ENCODE data around the gene RABL6. TPM values are rescaled to one million over a fixed set of nuclear protein-coding genes. Genes with fewer than 3 reads are reported as not detected.

Gene RABL6
- total RNA-seq, 2 donors from 2014 or later: 48.4 to 61.7 TPM

GRCh38 chr9:136860529-136860928 is 52.8 kb downstream of the RABL6 start:
- Histone ChIP-seq H3K27ac (no peak overlapping the region), H3K27me3 (no peaks in the 10 kb centered on the region), H3K4me1 (peaks cover 0 to 30% of the 10 kb centered on the region in 2 donors), H3K36me3 (peaks cover 35% of the 10 kb centered on the region), H3K9me3 (no peaks in the 10 kb centered on the region), H3K4me3 (no peak overlapping the region)
- DNase-seq (ENCODE audit: low spot score): no peak
- no peak for TF ChIP-seq CTCF (IDR thresholded peaks at IDR 0.05)

GRCh38 chr9:136860933-136861873 is 53.5 kb downstream of the RABL6 start:
- TF ChIP-seq CTCF (IDR thresholded peaks at IDR 0.05): no peak
- no peaks in the 10 kb centered on the region for H3K9me3 ChIP-seq
- no peak overlapping the region for H3K27ac ChIP-seq
- H3K27me3 ChIP-seq: no peaks in the 10 kb centered on the region
- peaks cover 35% of the 10 kb centered on the region for H3K36me3 ChIP-seq
- H3K4me3 ChIP-seq: no peak overlapping the region
- H3K4me1 ChIP-seq: peaks cover 0 to 32% of the 10 kb centered on the region in 2 donors
- DNase-seq (ENCODE audit: low spot score): no peak

- no peak overlapping the region for H3K4me3 ChIP-seq
- H3K4me1 ChIP-seq: peaks cover 0 to 35% of the 10 kb centered on the region in 2 donors
- H3K27ac ChIP-seq: no peak overlapping the region
- H3K9me3 ChIP-seq: no peaks in the 10 kb centered on the region
- no peak for DNase-seq (ENCODE audit: low spot score)
- peaks cover 35% of the 10 kb centered on the region for H3K36me3 ChIP-seq
- TF ChIP-seq CTCF (IDR thresholded peaks at IDR 0.05): no peak
- H3K27me3 ChIP-seq: no peaks in the 10 kb centered on the region
Measured at GRCh38 chr9:136861874-136862457, 54.2 kb downstream of the RABL6 start.

- Histone ChIP-seq H3K27me3 (no peaks in the 10 kb centered on the region), H3K4me1 (peaks cover 0 to 39% of the 10 kb centered on the region in 2 donors), H3K9me3 (no peaks in the 10 kb centered on the region), H3K36me3 (peaks cover 35% of the 10 kb centered on the region), H3K4me3 (no peak overlapping the region), H3K27ac (no peak overlapping the region)
- no peak for TF ChIP-seq CTCF (IDR thresholded peaks at IDR 0.05)
- DNase-seq (ENCODE audit: low spot score): no peak
Measured at GRCh38 chr9:136862849-136863622, 55.3 kb downstream of the RABL6 start.

- TF ChIP-seq CTCF (IDR thresholded peaks at IDR 0.05): no peak
- DNase-seq (ENCODE audit: low spot score): no peak
- Histone ChIP-seq H3K9me3 (no peaks in the 10 kb centered on the region), H3K27me3 (no peaks in the 10 kb centered on the region), H3K4me3 (no peak overlapping the region), H3K4me1 (peaks cover 0 to 36% of the 10 kb centered on the region in 2 donors), H3K27ac (no peak overlapping the region), H3K36me3 (peaks cover 35% of the 10 kb centered on the region)
Measured at GRCh38 chr9:136863623-136864273, 56.0 kb downstream of the RABL6 start.

Data from right atrium auricular region (tissue), 2 donors.